GOT3 (cell line): ENCODE results near the gene ASF1A.
"Not testable (repeated sequence)": the region's sequence is repeated elsewhere in the genome, so short reads cannot be mapped to it uniquely, and the experiment has no call there.

ENCODE experiments used
- DNase-seq: peaks from one replicate; lab custom pipeline; 2025; ENCODE audit warnings: mixed read lengths; lab: John Stamatoyannopoulos, UW

Gene ASF1A

GRCh38 chr6:118893807-118894424, at the start of gene ASF1A:
Gene ASF1A (plus strand): TSS chr6:118894152. CDS start chr6:118894414, 262 bp downstream.
- DNase-seq = peak; percentile 90

GRCh38 chr6:118844915-118845314, 49.0 kb upstream of the ASF1A start:
- no peak for DNase-seq

- no peak for DNase-seq
Measured at GRCh38 chr6:118853408-118853807, 40.5 kb upstream of the ASF1A start.

- no peak for DNase-seq
Measured at GRCh38 chr6:118856301-118856700, 37.7 kb upstream of the ASF1A start.

- DNase-seq = no peak
Measured at GRCh38 chr6:118859517-118860064, 34.4 kb upstream of the ASF1A start.

- DNase-seq = no peak
Measured at GRCh38 chr6:118860363-118860762, 33.6 kb upstream of the ASF1A start.

GRCh38 chr6:118860880-118861279, 33.1 kb upstream of the ASF1A start:
- no peak for DNase-seq

GRCh38 chr6:118862443-118862842, 31.5 kb upstream of the ASF1A start:
- no peak for DNase-seq

- no peak for DNase-seq
Measured at GRCh38 chr6:118864341-118865099, 29.4 kb upstream of the ASF1A start.

- no peak for DNase-seq
Measured at GRCh38 chr6:118865100-118865391, 28.9 kb upstream of the ASF1A start.

- DNase-seq = no peak
Measured at GRCh38 chr6:118867181-118867580, 26.8 kb upstream of the ASF1A start.

- not testable (repeated sequence) for DNase-seq
Measured at GRCh38 chr6:118868901-118869300, 25.1 kb upstream of the ASF1A start.

- DNase-seq = no peak
Measured at GRCh38 chr6:118869350-118869749, 24.6 kb upstream of the ASF1A start.

GRCh38 chr6:118869894-118870589, 23.9 kb upstream of the ASF1A start:
- DNase-seq = no peak

- DNase-seq = no peak
Measured at GRCh38 chr6:118871331-118871730, 22.6 kb upstream of the ASF1A start.

GRCh38 chr6:118872318-118872717, 21.6 kb upstream of the ASF1A start:
- DNase-seq = no peak

- DNase-seq = no peak
Measured at GRCh38 chr6:118872726-118873125, 21.2 kb upstream of the ASF1A start.

GRCh38 chr6:118873239-118873638, 20.7 kb upstream of the ASF1A start:
- no peak for DNase-seq

- no peak for DNase-seq
Measured at GRCh38 chr6:118875672-118876071, 18.3 kb upstream of the ASF1A start.

GRCh38 chr6:118876198-118876597, 17.8 kb upstream of the ASF1A start:
- DNase-seq = no peak

GRCh38 chr6:118876814-118877213, 17.1 kb upstream of the ASF1A start:
- DNase-seq = no peak

- DNase-seq = no peak
Measured at GRCh38 chr6:118877806-118878205, 16.1 kb upstream of the ASF1A start.
